ENCODE measurements around the gene UBXN4.

- TF ChIP-seq CTCF (IDR thresholded peaks at IDR 0.05; ENCODE audit: low read depth, low read length) (no peak), EZH2phosphoT487 (IDR thresholded peaks at IDR 0.05; ENCODE audit: low read depth) (no peak)
Observed at GRCh38 chr2:135743860-135744259, 2.2 kb downstream of the UBXN4 start.
